Mucosa of gallbladder (tissue), 1 donor: ENCODE data around the gene TRPM2. TPM values are rescaled to one million over a fixed set of nuclear protein-coding genes. Genes with fewer than 3 reads are reported as not detected.
"Not testable (repeated sequence)": the region's sequence is repeated elsewhere in the genome, so short reads cannot be mapped to it uniquely, and the experiment has no call there.

Experiments
- DNase-seq: peaks from one replicate; pipeline ENCODE4 v3.0.0-alpha.2; 2020; ENCODE audit warnings: low spot score
- total RNA-seq: library from RNA; stranded (reverse); gene quantifications from one replicate; pipeline ENCODE4 v1.2.1, GENCODE V29; 2021
- donor health status: DM: no; HTN: no; CAD: no.

Gene TRPM2
- total RNA-seq, 1 donor from 2014 or later: 13.8 TPM

DNA sequence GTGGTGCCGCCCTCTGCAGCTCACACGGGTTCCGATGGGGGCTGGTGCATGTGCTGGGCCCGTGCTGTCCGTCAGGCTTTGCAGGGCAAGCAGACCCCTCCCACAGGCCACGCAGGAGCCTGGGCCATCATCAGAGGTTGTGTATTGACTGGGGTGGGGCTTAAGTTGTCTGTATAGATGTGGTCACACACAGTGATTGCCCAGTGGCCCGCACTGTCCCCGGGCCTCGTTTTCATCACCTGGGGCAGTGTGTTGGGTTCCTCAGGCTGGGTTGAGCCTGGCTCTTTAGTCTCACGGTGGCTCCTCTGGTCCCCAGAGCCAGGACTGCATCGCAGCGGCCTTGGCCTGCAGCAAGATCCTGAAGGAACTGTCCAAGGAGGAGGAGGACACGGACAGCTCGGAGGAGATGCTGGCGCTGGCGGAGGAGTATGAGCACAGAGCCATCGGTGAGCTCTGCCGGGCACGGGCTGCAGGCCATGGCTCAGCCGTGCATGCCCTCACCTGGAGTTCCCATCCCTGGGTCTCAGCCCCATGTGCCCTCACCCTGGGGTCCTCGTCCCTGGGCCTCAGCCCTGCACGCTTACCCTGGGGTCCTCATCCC, 44.1 kb downstream of the TRPM2 start:
- DNase-seq: peak; percentile 9

DNA sequence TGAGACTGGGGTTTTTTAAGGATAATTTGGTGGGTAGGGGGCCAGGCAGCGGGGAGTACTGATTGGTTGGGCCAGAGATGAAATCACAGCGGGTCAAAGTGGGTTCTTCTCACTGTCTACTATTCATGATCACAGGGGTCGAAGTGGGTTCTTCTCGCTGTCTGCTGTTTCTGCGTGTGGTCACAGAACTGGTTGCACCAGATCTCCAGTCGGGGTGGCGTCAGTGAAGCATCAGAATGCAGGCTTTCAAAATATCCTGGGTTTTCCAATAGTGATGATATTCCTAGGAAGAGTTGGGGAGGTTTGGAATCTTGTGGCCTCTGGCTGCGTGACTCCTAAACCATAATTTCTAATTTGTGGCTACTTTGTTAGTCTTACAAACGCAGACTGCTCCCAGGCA, 45.1 kb downstream of the TRPM2 start:
- peak; percentile 7 for DNase-seq

DNA sequence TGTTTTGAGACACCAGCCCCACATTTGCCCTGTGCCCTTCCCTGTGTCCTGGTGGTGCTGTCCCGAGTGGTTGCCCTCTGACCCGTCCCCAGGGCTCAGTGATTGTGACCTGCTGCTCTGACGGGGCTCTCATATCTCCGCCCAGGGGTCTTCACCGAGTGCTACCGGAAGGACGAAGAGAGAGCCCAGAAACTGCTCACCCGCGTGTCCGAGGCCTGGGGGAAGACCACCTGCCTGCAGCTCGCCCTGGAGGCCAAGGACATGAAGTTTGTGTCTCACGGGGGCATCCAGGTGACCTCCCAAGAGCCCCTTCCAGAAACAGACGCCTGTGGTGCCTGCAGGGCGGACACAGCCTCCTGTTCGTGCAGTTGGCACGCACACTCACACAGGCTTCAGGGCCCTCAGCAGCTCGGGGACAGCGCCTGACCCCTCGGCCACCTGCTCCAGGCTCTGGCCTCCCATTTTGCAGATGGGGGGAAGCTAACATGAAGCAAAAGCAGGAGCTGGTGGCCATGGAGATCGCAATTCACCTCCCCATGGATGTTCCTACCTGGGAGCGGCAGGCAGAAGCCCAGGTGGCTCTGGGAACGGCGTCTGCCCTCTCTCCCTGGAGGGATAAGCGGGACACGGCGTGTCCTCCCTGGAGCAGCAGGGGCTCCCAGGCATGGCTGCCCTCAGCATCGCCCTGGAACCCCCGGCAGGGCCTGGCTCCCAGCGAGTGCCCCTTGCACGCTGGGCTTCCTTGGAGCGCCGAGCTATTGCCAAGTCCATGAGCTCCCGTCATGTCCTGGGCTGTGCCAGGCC, 45.9 kb downstream of the TRPM2 start:
- no peak for DNase-seq

DNA sequence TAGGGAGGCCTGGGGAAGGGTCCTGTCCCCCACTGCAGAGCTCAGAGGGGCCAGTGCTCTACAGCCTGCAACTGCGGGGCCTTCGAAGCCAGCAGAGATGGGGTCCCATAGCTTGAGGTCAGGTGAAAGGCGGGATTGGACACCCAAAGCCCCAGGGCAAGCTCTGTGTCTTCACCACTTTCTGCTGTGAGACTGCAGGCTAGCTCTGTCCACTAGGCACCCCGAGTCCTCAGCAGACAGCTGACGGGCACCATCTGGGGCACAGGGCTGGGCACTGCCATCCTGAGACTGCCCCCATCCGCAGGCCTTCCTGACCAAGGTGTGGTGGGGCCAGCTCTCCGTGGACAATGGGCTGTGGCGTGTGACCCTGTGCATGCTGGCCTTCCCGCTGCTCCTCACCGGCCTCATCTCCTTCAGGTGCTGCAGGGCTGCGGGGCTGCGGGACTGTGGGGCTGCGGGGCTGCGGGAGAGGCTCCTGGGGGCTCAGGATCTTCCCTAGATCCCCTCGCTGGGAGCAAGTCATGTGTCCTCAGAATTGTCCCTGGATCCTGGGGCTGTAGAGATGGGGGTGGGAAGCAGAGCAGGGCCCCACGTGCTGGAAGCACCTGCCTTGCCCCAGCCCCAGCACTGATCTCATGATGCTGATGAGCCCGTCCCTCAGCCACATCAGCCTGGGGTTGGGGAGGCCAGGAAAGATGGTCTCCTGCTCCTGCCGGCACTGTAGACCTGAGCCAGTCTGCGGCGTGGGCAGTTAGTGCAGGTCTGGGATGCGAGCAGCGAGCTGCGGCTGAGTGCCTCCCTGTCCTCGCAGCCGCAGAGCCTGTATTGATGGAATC, 46.8 kb downstream of the TRPM2 start:
- no peak for DNase-seq

DNA sequence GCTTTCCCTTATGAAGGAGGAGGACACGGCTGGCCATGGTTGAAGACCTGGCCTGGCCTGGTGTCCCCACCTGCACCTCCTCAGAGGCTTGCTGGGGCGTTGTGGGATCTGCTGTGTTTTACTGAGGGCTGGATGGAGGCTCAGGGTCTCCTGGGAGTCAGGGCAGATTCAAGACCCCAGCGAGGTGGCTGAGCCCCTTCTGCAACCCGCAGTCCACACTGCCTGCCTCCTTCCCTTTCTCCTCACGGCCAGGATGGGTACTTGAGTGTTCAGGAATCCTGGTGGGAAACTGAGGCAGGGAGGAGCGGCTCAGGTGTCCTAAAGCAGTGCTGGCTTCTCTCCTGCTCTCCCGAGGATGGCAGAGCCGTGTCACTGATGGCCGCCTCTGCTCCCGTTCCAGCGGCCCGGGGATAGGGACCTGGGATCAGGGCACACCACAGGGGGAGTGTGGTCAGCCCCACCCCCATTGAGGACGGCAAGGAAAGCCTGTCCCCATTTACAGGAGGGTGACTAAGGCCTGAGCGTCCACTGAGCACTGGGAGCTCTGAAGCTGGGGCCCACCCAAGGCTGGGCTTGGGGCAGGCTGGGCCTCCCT, 47.5 kb downstream of the TRPM2 start:
- no peak for DNase-seq

DNA sequence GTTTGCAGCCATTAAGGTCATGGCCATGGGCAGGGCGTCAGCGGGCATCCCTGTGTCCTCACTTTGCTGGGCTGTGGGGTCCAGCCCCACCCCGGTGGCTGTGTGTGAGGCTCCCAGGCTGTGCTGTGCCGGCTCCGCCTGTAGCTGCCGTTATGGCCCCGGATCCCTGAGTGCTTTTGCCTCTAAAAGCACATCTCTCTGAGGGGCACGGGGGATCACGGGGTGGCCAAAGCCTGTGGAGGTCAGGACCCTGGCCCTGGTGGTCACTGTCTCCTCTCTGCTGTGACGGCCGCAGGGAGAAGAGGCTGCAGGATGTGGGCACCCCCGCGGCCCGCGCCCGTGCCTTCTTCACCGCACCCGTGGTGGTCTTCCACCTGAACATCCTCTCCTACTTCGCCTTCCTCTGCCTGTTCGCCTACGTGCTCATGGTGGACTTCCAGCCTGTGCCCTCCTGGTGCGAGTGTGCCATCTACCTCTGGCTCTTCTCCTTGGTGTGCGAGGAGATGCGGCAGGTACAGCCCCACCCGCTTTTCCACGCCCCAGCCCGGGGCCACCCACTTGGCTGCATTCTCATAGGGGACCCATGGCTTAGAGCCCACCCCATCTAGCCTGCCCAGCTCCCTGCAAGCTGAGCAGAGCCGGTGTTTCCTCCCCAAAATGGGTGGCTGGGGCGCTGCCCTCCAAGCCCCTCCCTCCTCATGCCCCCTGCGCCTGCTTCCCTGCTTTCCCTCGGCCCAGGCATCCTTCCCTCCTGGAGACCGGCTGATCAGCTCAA, 48.2 kb downstream of the TRPM2 start:
- peak; percentile 2 for DNase-seq

DNA sequence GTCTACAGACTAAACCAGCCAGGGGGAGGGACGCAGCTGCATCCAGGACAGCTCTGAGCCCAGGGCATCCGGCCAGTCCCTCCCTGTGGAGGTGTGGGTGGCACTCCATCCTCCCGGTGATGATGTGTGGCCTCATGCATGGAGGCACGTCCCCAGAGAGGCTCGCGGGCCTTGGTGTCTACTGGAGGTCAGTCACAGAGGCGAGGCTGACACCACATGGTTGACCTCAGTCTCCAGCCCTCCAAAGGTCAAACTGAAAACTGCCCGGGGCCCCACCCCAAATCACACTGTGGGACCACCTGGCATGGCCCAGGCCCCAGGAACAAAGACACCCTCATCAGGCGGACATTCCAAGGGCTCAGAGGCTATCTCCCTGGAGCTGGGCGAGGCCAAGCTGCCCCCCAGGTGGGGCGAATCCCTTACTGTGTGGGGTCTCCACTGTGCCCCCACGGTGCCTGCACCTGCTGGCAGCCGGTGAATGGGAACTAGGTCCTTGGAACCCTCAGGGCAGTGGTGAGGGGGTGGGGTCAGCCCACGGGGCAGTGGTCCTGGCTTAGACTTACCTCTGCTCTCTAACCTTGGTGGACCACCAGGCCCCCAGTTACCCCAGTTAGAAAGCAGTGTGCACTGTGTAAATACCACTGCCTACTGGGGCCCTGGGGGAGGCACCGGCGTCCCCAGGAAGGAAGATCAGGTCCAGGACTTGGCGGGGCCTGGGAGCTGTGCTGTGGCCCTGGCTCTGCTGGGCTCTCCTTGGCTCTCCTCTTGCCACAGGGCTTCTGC, 49.1 kb downstream of the TRPM2 start:
- DNase-seq: peak; percentile 6

DNA sequence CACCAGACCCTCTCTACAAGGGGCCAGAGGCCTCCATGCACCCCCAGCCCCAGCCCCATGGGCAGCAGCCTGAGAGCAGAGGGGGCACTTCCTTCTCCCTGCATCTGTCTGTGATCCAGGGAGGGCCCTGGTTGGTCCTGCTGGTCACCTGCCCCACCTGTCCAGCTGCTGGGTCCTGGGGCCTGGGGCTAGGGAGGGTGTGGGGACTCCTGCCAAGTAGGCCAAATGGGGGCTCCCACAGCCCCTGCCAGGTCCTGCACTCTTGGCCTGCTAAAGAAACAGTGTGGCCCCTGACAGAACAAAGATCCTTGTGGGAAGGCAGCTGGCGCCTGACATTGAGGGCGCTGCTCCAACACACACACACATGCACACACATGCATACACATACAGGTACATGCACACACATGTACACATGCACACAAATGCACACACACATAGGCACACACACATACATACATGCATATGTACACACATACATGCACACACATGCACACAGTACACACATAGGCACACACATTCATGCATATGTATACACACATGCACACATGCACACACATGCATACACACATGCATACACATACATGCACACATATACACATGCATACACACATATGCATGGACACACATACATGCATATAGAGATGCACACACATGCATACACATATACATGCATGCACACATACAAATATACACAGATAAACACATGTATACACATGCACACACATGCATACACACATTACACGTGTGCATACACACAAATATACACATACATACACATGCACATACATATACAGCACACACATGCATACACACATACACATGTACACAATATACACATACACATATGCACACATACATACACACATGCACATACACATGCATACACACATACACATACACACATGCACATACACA, 49.9 kb downstream of the TRPM2 start:
- DNase-seq: no peak

DNA sequence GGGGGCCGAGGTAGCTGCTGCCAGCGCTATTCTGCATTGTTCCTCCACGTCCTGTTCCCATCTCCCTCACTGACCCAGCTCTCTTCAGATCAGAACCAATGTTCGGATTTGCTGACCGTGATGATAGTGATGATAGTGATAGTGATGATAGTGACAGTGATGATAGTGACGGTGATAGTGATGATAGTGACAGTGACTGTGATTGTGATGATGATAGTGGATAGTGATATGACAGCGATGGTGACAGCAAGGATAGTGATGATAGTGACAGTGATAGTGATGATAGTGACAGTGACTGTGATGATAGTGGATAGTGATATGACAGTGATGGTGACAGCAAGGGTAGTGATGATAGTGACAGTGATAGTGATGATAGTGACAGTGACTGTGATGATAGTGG, 51.1 kb downstream of the TRPM2 start:
- DNase-seq: not testable (repeated sequence)

DNA sequence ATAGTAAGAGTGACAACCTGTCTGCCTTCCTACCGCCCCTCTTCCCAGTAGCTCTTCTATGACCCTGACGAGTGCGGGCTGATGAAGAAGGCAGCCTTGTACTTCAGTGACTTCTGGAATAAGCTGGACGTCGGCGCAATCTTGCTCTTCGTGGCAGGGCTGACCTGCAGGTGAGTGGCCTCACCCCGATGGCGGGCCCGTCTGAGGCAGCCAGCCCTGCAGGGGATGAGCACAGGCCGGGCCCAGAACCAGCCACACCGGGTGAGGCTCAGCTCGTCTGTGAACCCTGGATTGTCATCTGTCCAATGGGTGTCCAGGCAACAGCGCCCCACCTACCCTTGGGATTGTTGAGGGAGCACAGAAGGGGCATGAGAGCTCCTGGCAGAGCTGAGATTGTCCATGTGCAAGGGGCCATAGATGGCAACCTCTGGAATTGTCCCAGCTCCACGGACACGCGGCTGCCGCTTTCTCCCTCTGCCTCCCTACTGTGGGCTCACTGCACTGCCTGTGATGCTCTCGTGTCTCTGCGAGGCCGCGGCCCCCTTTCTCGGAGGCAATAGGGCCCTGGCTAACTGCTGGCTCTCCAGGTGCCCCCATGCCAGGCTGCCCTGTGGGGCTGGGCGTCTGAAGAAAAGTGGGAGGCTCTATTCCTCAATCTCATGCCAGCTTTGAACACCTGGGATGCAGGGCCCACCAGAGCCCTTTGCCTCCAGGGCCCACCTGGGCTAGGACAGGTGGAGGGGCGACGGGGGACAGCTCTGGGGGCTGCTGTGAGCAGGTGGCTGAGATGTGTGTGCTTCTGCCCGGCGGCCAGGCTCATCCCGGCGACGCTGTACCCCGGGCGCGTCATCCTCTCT, 51.9 kb downstream of the TRPM2 start:
- DNase-seq: no peak

DNA sequence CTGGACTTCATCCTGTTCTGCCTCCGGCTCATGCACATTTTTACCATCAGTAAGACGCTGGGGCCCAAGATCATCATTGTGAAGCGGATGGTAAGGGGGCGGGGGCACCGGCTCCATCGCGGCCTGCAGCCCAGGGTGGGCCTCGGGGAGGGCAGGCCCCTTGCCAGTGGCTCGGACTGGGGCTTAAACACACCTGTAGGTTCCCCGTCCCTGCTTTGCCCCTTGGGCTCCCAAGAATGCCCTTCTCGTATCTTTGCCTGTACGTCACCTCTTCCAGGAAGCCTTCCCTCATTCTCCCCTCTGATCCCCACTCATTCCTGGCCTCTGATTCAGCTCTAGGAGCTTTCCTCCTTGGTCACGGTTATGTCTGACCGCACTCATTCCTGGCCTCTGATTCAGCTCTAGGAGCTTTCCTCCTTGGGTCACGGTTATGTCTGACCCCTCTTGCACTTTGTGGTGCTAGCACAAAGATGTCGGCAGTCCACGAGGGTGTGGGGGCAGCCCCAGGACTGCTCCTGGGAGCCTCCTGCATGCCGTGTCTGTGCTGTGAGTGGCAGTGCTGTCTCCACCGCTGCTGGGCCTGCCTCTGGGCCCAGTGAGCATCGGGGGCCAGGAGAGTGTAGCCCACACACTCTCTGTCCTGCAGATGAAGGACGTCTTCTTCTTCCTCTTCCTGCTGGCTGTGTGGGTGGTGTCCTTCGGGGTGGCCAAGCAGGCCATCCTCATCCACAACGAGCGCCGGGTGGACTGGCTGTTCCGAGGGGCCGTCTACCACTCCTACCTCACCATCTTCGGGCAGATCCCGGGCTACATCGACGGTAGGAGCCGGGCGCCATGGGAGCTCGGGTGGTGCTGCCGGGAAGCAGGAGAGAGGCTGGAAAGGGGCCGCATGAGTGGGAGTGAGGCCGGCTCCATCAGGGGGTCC, 52.8 kb downstream of the TRPM2 start:
- no peak for DNase-seq

DNA sequence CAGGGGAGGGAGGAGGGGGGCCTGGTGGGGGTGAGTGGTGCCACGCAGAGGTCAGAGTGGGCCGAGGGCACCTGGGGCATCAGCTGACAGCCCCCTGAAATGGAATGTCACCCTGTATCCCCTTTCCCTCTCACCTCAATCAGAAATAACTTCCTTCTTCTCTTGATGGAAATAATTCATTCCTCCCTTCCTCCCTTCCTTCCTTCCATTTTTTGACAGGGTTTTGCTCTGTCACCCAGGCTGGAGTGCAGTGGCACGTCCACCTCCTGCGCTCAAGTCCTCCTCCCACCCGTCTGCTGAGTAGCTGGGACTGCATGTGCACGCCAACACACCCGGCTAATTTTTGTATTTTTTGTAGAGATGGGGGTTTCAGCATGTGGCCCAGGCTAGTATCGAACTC, 53.5 kb downstream of the TRPM2 start:
- no peak for DNase-seq

DNA sequence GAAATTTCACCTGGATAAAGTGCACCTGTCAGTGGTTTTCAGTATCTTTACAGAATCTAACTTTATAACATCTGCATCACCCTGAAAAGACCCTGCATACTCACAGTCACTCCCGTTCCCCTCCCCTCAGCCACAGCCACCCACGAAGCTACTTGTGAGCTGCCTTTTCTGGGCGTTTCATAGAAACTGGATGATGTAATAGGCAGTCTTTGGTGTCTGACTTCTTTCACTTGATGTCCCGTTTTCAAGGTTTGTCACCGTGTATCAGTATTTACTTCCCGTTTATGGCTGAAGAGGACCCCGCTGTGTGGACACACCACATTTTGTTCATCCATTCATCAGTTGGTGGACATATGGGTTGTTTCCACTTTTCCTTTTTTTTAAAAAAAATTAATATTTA, 54.1 kb downstream of the TRPM2 start:
- no peak for DNase-seq

DNA sequence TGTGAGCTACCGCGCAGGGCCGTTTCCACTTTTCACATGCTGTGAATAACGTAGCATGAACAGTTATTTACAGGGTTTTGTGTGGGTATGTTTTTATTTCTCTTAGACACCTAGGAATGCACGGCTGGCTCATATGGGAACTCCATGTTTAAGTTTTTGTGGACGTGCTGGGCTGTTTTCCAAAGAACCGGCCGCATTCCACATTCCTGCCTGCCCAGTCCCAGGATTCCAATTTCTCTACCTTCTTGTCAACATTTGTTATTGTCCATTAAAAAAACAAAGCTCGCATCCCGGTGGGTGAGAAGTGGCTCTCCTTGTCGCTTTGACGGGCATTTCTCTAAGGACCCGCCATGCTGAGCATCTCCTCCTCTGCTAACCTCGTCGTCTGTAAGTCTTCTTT, 54.8 kb downstream of the TRPM2 start:
- no peak for DNase-seq

DNA sequence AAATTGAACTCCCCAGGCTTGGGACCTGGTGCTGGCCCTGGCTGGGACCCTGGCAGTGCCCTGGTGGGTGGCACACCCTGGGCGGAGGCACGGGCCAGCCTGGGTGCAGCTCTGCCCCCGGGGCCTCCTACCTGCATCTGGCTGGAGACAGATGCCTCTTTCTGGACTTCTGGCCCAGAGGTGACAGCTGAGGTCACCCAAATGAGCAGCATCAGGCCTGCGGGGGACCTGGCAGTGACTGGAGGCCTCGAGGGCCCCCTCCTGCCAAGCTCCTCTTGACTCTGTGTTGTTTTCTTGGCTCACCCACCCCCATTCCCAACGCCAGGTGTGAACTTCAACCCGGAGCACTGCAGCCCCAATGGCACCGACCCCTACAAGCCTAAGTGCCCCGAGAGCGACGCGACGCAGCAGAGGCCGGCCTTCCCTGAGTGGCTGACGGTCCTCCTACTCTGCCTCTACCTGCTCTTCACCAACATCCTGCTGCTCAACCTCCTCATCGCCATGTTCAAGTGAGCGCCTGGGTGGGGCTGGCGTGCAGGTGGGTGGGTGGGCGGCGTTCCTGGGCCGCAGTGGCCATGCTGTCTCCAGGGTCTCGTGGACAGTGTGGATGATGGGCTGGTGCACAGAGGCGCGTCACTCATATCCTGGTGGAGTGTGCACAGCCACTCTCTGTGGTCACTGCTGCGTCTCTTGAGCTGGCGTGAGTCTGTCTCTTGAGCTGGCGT, 60.3 kb downstream of the TRPM2 start:
- DNase-seq: no peak

DNA sequence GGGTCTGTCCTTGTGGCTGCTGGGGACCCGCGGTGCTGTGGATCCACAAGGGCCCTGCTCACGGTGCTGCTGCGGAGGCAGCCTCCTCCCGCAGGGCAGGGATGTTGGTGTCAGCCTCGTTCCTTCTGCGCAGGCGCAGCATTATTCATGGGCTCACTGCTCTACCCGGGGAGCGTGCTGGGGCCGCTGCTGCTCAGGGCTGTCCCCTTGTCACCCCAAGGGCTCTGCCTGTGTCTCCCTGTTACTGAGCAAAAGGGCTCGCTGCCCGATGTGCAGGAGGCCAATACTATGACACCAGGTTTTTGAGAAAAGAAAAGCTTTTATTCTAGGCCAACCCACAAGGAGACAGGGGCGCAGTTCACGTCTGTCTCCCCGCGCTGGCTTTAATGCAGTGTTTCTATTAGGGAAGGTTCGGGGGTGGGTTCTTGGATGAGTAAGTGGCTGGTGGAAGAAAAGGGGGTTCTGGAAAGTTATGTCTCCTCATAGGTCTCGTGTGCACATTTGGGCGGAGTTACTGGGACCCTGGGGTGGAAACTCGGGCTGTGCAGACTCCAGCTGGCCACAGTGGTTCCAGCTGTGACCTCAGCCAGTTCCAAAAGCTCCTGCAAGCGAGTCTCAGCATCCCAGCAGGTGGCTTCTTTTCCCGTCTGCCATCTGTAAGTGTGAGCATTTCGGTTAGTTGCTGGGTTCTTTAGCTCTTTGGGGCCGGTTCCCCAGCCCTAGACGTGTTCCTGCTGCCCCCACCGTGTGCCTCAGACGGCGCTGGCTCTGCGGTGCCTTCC, 61.1 kb downstream of the TRPM2 start:
- DNase-seq: no peak
